Natural killer cell (primary cell): ENCODE measurements around the gene TBC1D9. TPM values are rescaled to one million over a fixed set of nuclear protein-coding genes. Genes with fewer than 3 reads are reported as not detected.
A peak's percentile ranks its signal among the peaks of the same experiment; 100 is the strongest.

Experiments used
- ATAC-seq, 3 donors: fragments of 150-1000 bp in 2 of 3; fragments of 200-7000 bp in 1 of 3; cut with Tn5 transposase; 1 replicate in 1 of 3; 2 replicates in 2 of 3; pipeline ENCODE4 v1.10.0; 2021; ENCODE audit warnings: mild to moderate bottlenecking in 2 of 3, moderate library complexity in 2 of 3
- DNase-seq, 2 donors: peaks; one replicate each; pipeline versions ENCODE4 v3.0.0 to v3.0.0-alpha.2; 2013 to 2021; ENCODE audit warnings: mixed read lengths in 1 of 2
- H3K27ac ChIP-seq: one replicate; pipeline ENCODE4 v1.5.1; 2013; ENCODE audit warnings: mild to moderate bottlenecking, low read length
- H3K27me3 ChIP-seq: one replicate; pipeline ENCODE4 v1.6.1; 2013; ENCODE audit warnings: low read length; ENCODE audit not compliant: control insufficient read depth, insufficient read depth
- H3K36me3 ChIP-seq: one replicate; pipeline ENCODE4 v1.6.1; 2013; ENCODE audit warnings: low read length; ENCODE audit not compliant: control insufficient read depth, insufficient read depth
- H3K4me1 ChIP-seq: one replicate; pipeline ENCODE4 v1.6.1; 2013; ENCODE audit warnings: low read length; ENCODE audit not compliant: control insufficient read depth, insufficient read depth
- H3K4me3 ChIP-seq: one replicate; pipeline ENCODE4 v1.5.1; 2013; ENCODE audit warnings: low read length
- H3K9me3 ChIP-seq: one replicate; pipeline ENCODE4 v1.6.1; 2013; ENCODE audit warnings: low read length; ENCODE audit not compliant: control insufficient read depth, insufficient read depth
- H3K27ac Mint-ChIP-seq, 2 donors: one replicate each; pipeline ENCODE4 v1.8.0; 2022; ENCODE audit warnings: mild to moderate bottlenecking in 2 of 2, mixed read lengths in 2 of 2, moderate library complexity in 1 of 2
- H3K27me3 Mint-ChIP-seq, 2 donors: one replicate each; pipeline ENCODE4 v1.8.0; 2022; ENCODE audit warnings: low read depth in 2 of 2, mixed read lengths in 2 of 2
- H3K36me3 Mint-ChIP-seq: one replicate; pipeline ENCODE4 v1.8.0; 2022; ENCODE audit warnings: mixed read lengths
- H3K4me1 Mint-ChIP-seq, 2 donors: one replicate each; pipeline ENCODE4 v1.8.0; 2022; ENCODE audit warnings: mixed read lengths in 2 of 2
- H3K4me3 Mint-ChIP-seq: one replicate; pipeline ENCODE4 v1.8.0; 2022; ENCODE audit warnings: mild to moderate bottlenecking, moderate library complexity, mixed read lengths
- H3K9me3 Mint-ChIP-seq, 2 donors: one replicate each; pipeline ENCODE4 v1.8.0; 2022; ENCODE audit warnings: mixed read lengths in 2 of 2
- CTCF ChIP-seq: fragments of 200-600 bp; IDR thresholded peaks from one replicate; pipeline ENCODE4 v1.8.0; 2022; ENCODE audit warnings: antibody characterized with exemption
- WGBS: methylation state at CpG from one replicate; pipeline ENCODE4 v1.1.7; 2013; ENCODE audit warnings: missing lambda C conversion rate; ENCODE audit not compliant: insufficient coverage; 5-methylcytosine and 5-hydroxymethylcytosine counted together
- intact Hi-C: fragments of 100-400 bp; cut with micrococcal nuclease; formaldehyde crosslinking; loops from one replicate; pipeline ENCODE4 v1.14.2; 2022
- total RNA-seq, 4 donors: library from RNA; stranded (reverse); fragments of 120-200 nt in 1 of 4; gene quantifications; one replicate each; pipeline versions ENCODE4 v1.2.3 to v1.2.4, GENCODE V29; 2013 to 2022

The TBC1D9 gene
- 1 to 10 TPM; 1.3 to 3.3 (median 2.0) TPM for total RNA-seq
- 65.8 TPM for total RNA-seq (2013)

GRCh38 chr4:140756319-140757231, at the start of gene TBC1D9:
Gene TBC1D9 (minus strand): TSS chr4:140756385. CDS start chr4:140756045, 340 bp downstream.
- Mint-ChIP-seq H3K27ac (no peak within 1 kb of the TSS), H3K4me3 (peak within 1 kb of the TSS; percentile 56), H3K27me3 (peaks cover 33 to 48% of the 10 kb centered on the region in 2 donors), H3K9me3 (no peaks in the 10 kb centered on the region), H3K4me1 (no peaks in the 10 kb centered on the region), H3K36me3 (no peaks in the 10 kb centered on the region)
- TF ChIP-seq CTCF, result no peak
- peaks cover 8% of the 10 kb centered on the region for H3K4me1 ChIP-seq
- DNase-seq (peak in 1 of 2 donors; percentile 11), ATAC-seq (peak in 2 of 3 donors; percentile 38 to 45)
- H3K9me3 ChIP-seq, result no peaks in the 10 kb centered on the region
- peak within 1 kb of the TSS; percentile 56 for H3K4me3 ChIP-seq
- 1% methylated on average over 72 of the region's 73 CpGs for WGBS
- intact Hi-C loops, result no loop called here
- peak within 1 kb of the TSS; percentile 94 for H3K27ac ChIP-seq
- H3K27me3 ChIP-seq, result peaks cover 5% of the 10 kb centered on the region
- H3K36me3 ChIP-seq, result no peaks in the 10 kb centered on the region

DNA sequence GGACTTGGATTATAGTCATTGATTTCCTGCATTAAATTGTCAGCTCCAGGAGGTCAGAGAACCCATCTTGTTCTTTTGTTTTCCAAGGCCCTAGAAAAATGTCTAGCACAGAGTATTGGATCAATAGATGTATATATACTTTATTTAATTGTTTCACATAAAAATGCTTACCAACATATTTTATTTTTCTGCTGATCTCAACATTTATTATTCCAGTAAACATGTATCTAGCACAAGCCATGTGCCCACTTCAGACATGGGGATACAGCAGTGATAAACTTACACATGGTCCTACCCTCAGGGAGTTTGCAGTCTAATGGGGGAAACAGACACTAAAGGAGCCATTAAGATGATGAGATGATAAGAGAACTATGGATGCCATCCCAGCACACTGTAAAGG, 49.1 kb upstream of the TBC1D9 start:
- H3K27ac Mint-ChIP-seq, result no peak overlapping the region
- Histone ChIP-seq H3K4me3 (no peak overlapping the region), H3K27ac (no peak overlapping the region), H3K36me3 (no peaks in the 10 kb centered on the region), H3K4me1 (peaks cover 12% of the 10 kb centered on the region), H3K9me3 (no peaks in the 10 kb centered on the region), H3K27me3 (no peaks in the 10 kb centered on the region)
- H3K27me3 Mint-ChIP-seq, result peaks cover 8% of the 10 kb centered on the region in 2 donors
- TF ChIP-seq CTCF, result no peak
- ATAC-seq (no peak), DNase-seq (no peak)
- no peaks in the 10 kb centered on the region for H3K36me3 Mint-ChIP-seq
- H3K4me3 Mint-ChIP-seq, result no peak overlapping the region
- intact Hi-C loops, result no loop called here
- H3K9me3 Mint-ChIP-seq, result peaks cover 0 to 5% of the 10 kb centered on the region in 2 donors
- no peaks in the 10 kb centered on the region for H3K4me1 Mint-ChIP-seq

- H3K4me1 Mint-ChIP-seq, result no peaks in the 10 kb centered on the region
- H3K9me3 ChIP-seq, result no peaks in the 10 kb centered on the region
Observed at GRCh38 chr4:140802591-140802990, 46.4 kb upstream of the TBC1D9 start.

More at GRCh38 chr4:140802591-140802990, 46.4 kb upstream of the TBC1D9 start:
- peaks cover 10% of the 10 kb centered on the region for H3K4me1 ChIP-seq
- H3K27ac ChIP-seq, result no peak overlapping the region
- H3K9me3 Mint-ChIP-seq, result peaks cover 0 to 5% of the 10 kb centered on the region in 2 donors
- intact Hi-C loops, result no loop called here
- H3K36me3 ChIP-seq, result no peaks in the 10 kb centered on the region
- ATAC-seq (no peak), DNase-seq (no peak)
- over 99% methylated on average over 5 of the region's 5 CpGs for WGBS
- H3K36me3 Mint-ChIP-seq, result no peaks in the 10 kb centered on the region
- H3K27ac Mint-ChIP-seq, result no peak overlapping the region
- no peaks in the 10 kb centered on the region for H3K27me3 ChIP-seq
- H3K4me3 ChIP-seq, result no peak overlapping the region
- no peak for TF ChIP-seq CTCF
- H3K27me3 Mint-ChIP-seq, result peaks cover 0 to 4% of the 10 kb centered on the region in 2 donors
- H3K4me3 Mint-ChIP-seq, result no peak overlapping the region
